Measurements from ENCODE around the gene S100A5.

GRCh38 chr1:153572569-153573015 lies 31.9 kb upstream of the S100A5 start:
- no peak for TF ChIP-seq CEBPZ (IDR thresholded peaks at IDR 0.05; ENCODE audit: low read depth, low read length)
- TF ChIP-seq CEBPB (IDR thresholded peaks at IDR 0.05; ENCODE audit: borderline replicate concordance in 1 of 2, low read depth in 2 of 2, low read length in 2 of 2), result no peak
- peak; percentile 85 to 97 (median 89) for TF ChIP-seq CTCF (IDR thresholded peaks at IDR 0.05 in 2 of 3, conservative IDR thresholded peaks at IDR 0.05 in 1 of 3; ENCODE audit: control insufficient read depth in 2 of 3, extremely low read depth in 1 of 3, insufficient read depth in 1 of 3, low read depth in 3 of 3, low read length in 3 of 3)
- no peak for TF ChIP-seq POLR2AphosphoS2 (IDR thresholded peaks at IDR 0.05; ENCODE audit: low read depth, low read length)
- no peak for TF ChIP-seq BACH1 (IDR thresholded peaks at IDR 0.05; ENCODE audit: borderline replicate concordance)
- TF ChIP-seq EGR1 (IDR thresholded peaks at IDR 0.05; ENCODE audit: borderline replicate concordance in 1 of 2, low read depth in 2 of 2, low read length in 2 of 2), result no peak
- no peak for TF ChIP-seq E2F4 (IDR thresholded peaks at IDR 0.05; ENCODE audit: low read depth, low read length)
- no peak for TF ChIP-seq BRCA1 (IDR thresholded peaks at IDR 0.05; ENCODE audit: low read depth, low read length)
- no peak for TF ChIP-seq NR2F1 (conservative IDR thresholded peaks at IDR 0.05)
- no peak for TF ChIP-seq NFIC (IDR thresholded peaks at IDR 0.05; ENCODE audit: low read depth, low read length)
- no peak for TF ChIP-seq RB1 (IDR thresholded peaks at IDR 0.05; ENCODE audit: borderline replicate concordance)

Data from GM12878 (cell line).